OCI-LY3 (cell line): ENCODE measurements around the gene PCF11.

Experiments used
- H2AFZ ChIP-seq: fragments of 200-600, 300-600 bp; shearing (Covaris generic); 2 replicates; pipeline ENCODE4 v1.6.0; 2014; ENCODE audit warnings: antibody characterized with exemption, low read depth, low read length
- H3K27ac ChIP-seq: fragments of 200-600, 300-600 bp; sonication (generic); 2 replicates; pipeline ENCODE4 v1.5.1; 2014; ENCODE audit warnings: mild to moderate bottlenecking, low read length, moderate library complexity, mixed read lengths
- H3K27me3 ChIP-seq: fragments of 200-600, 300-600 bp; sonication (generic); 2 replicates; pipeline ENCODE4 v1.6.1; 2014; ENCODE audit warnings: low read depth, low read length, mixed read lengths
- H3K36me3 ChIP-seq: fragments of 200-600, 300-600 bp; sonication (generic); replicated peaks from 2 replicates; pipeline ENCODE3; 2014; ENCODE audit warnings: low read depth, low read length, mixed read lengths
- H3K4me1 ChIP-seq: fragments of 300-600, 200-600 bp; sonication (generic); 2 replicates; pipeline ENCODE4 v1.6.1; 2014; ENCODE audit warnings: low read length, mixed read lengths
- H3K4me2 ChIP-seq: fragments of 200-600, 300-600 bp; sonication (generic); 2 replicates; pipeline ENCODE4 v1.6.1; 2014; ENCODE audit warnings: low read length, mixed read lengths
- H3K4me3 ChIP-seq: fragments of 300-600, 200-600 bp; sonication (generic); 2 replicates; pipeline ENCODE4 v1.5.1; 2014; ENCODE audit warnings: antibody characterized with exemption, mild to moderate bottlenecking, low read length, moderate library complexity
- H3K79me2 ChIP-seq: fragments of 300-600, 200-600 bp; shearing (Covaris generic); 2 replicates; pipeline ENCODE4 v1.6.1; 2014; ENCODE audit warnings: mild to moderate bottlenecking, low read length, mixed read lengths
- H3K9ac ChIP-seq: fragments of 300-600, 200-600 bp; shearing (Covaris generic); 2 replicates; pipeline ENCODE4 v1.6.0; 2014; ENCODE audit warnings: mild to moderate bottlenecking, low read length, moderate library complexity
- H3K9me3 ChIP-seq: fragments of 200-600, 300-600 bp; shearing (Covaris generic); 2 replicates; pipeline ENCODE4 v1.6.1; 2014; ENCODE audit warnings: low read length, mixed read lengths; ENCODE audit not compliant: insufficient read depth
- H4K20me1 ChIP-seq: fragments of 200-600, 300-600 bp; sonication (generic); 2 replicates; pipeline ENCODE4 v1.6.1; 2016; ENCODE audit warnings: low read length, mixed read lengths; ENCODE audit not compliant: insufficient read depth
- CTCF ChIP-seq: fragments of 200-600, 300-600 bp; sonication (generic); IDR thresholded peaks from 2 replicates; pipeline ENCODE4 v1.5.1; 2014; ENCODE audit warnings: antibody characterized with exemption, low read length, low read depth
- EZH2phosphoT487 ChIP-seq: fragments of 200-600 bp; shearing (Covaris generic); IDR thresholded peaks from 2 replicates; pipeline ENCODE4 v1.6.1; 2018; ENCODE audit warnings: antibody characterized with exemption, mixed run types, low read depth

The PCF11 gene

GRCh38 chr11:83120327-83120726 lies 36.6 kb upstream of the PCF11 start:
- H3K9ac ChIP-seq = no peak overlapping the region
- TF ChIP-seq CTCF = no peak
- no peak for TF ChIP-seq EZH2phosphoT487
- no peak overlapping the region for H3K4me2 ChIP-seq
- no peaks in the 10 kb centered on the region for H3K79me2 ChIP-seq
- H3K27ac ChIP-seq = no peak overlapping the region
- H2AFZ ChIP-seq = no peak overlapping the region
- H3K4me3 ChIP-seq = no peak overlapping the region
- H3K36me3 ChIP-seq = no peaks in the 10 kb centered on the region
- no peaks in the 10 kb centered on the region for H3K27me3 ChIP-seq
- no peaks in the 10 kb centered on the region for H4K20me1 ChIP-seq
- H3K9me3 ChIP-seq = no peaks in the 10 kb centered on the region
- peaks cover 22% of the 10 kb centered on the region for H3K4me1 ChIP-seq

- Histone ChIP-seq H3K79me2 (no peaks in the 10 kb centered on the region), H3K27ac (no peak overlapping the region), H3K27me3 (no peaks in the 10 kb centered on the region), H3K4me3 (no peak overlapping the region), H3K4me1 (peaks cover 22% of the 10 kb centered on the region), H4K20me1 (no peaks in the 10 kb centered on the region), H3K4me2 (no peak overlapping the region), H3K36me3 (no peaks in the 10 kb centered on the region), H2AFZ (no peak overlapping the region), H3K9me3 (no peaks in the 10 kb centered on the region), H3K9ac (no peak overlapping the region)
- TF ChIP-seq EZH2phosphoT487 (no peak), CTCF (no peak)
These were observed 34.9 kb upstream of the PCF11 start for GRCh38 chr11:83122050-83122449.

- no peaks in the 10 kb centered on the region for H4K20me1 ChIP-seq
- H3K36me3 ChIP-seq = no peaks in the 10 kb centered on the region
- H3K79me2 ChIP-seq = no peaks in the 10 kb centered on the region
- H3K9ac ChIP-seq = no peak overlapping the region
- peaks cover 21% of the 10 kb centered on the region for H3K4me1 ChIP-seq
- H3K4me2 ChIP-seq = no peak overlapping the region
- no peak overlapping the region for H2AFZ ChIP-seq
- no peaks in the 10 kb centered on the region for H3K9me3 ChIP-seq
- TF ChIP-seq EZH2phosphoT487 = no peak
- TF ChIP-seq CTCF = no peak
- no peaks in the 10 kb centered on the region for H3K27me3 ChIP-seq
- no peak overlapping the region for H3K27ac ChIP-seq
- H3K4me3 ChIP-seq = no peak overlapping the region
These were observed 34.2 kb upstream of the PCF11 start for GRCh38 chr11:83122766-83123165.

- Histone ChIP-seq H3K27ac (no peak overlapping the region), H3K4me2 (no peak overlapping the region), H3K9me3 (no peaks in the 10 kb centered on the region), H4K20me1 (no peaks in the 10 kb centered on the region), H3K79me2 (no peaks in the 10 kb centered on the region), H3K36me3 (no peaks in the 10 kb centered on the region), H3K27me3 (no peaks in the 10 kb centered on the region), H3K4me3 (no peak overlapping the region), H3K9ac (no peak overlapping the region), H2AFZ (no peak overlapping the region), H3K4me1 (peaks cover 16% of the 10 kb centered on the region)
- TF ChIP-seq EZH2phosphoT487 (no peak), CTCF (no peak)
These were observed 32.1 kb upstream of the PCF11 start for GRCh38 chr11:83124636-83125424.
